GM23248 (cell line): ENCODE data around the gene TCTN2. TPM values are rescaled to one million over a fixed set of nuclear protein-coding genes. Genes with fewer than 3 reads are reported as not detected.

Experiments used
- DNase-seq: peaks from one replicate; pipeline ENCODE4 v3.0.0-alpha.2; 2015
- H2AFZ ChIP-seq: fragments of 200-600 bp; sonication (generic); 2 replicates; pipeline ENCODE4 v1.6.1; 2016; ENCODE audit warnings: antibody characterized with exemption
- H3F3A ChIP-seq: fragments of 200-600 bp; sonication (generic); 2 replicates; pipeline ENCODE4 v1.6.1; 2016; ENCODE audit warnings: mild to moderate bottlenecking, antibody characterized with exemption, mixed run types; ENCODE audit not compliant: insufficient read depth
- H3K27ac ChIP-seq: fragments of 200-600 bp; sonication (generic); 2 replicates; pipeline ENCODE4 v1.5.1; 2016; ENCODE audit warnings: mild to moderate bottlenecking
- H3K27me3 ChIP-seq: fragments of 200-600 bp; sonication (generic); replicated peaks from 2 replicates; pipeline ENCODE4 v1.6.1; 2016; ENCODE audit warnings: mild to moderate bottlenecking; ENCODE audit not compliant: insufficient read depth
- H3K36me3 ChIP-seq: fragments of 200-600 bp; sonication (generic); 2 replicates; pipeline ENCODE4 v1.6.1; 2016; ENCODE audit warnings: low read depth, mild to moderate bottlenecking
- H3K4me1 ChIP-seq: fragments of 200-600 bp; sonication (generic); 2 replicates; pipeline ENCODE4 v1.6.1; 2016; ENCODE audit warnings: mild to moderate bottlenecking; ENCODE audit not compliant: insufficient read depth
- H3K4me2 ChIP-seq: fragments of 200-600 bp; sonication (generic); one replicate; pipeline ENCODE4 v1.6.1; 2016; ENCODE audit warnings: mild to moderate bottlenecking; ENCODE audit not compliant: unreplicated experiment
- H3K4me3 ChIP-seq: fragments of 200-600 bp; sonication (generic); 2 replicates; pipeline ENCODE4 v1.5.1; 2016; ENCODE audit warnings: mild to moderate bottlenecking
- H3K79me2 ChIP-seq: fragments of 200-600 bp; sonication (generic); 2 replicates; pipeline ENCODE4 v1.6.1; 2016; ENCODE audit warnings: mild to moderate bottlenecking; ENCODE audit not compliant: insufficient read depth
- H3K9ac ChIP-seq: fragments of 200-600 bp; sonication (generic); 2 replicates; pipeline ENCODE4 v1.6.1; 2016; ENCODE audit warnings: mild to moderate bottlenecking
- H3K9me2 ChIP-seq: fragments of 200-600 bp; sonication (generic); 2 replicates; pipeline ENCODE4 v1.6.1; 2016; ENCODE audit warnings: mixed run types, mild to moderate bottlenecking, moderate library complexity; ENCODE audit not compliant: insufficient read depth
- H3K9me3 ChIP-seq: fragments of 200-600 bp; sonication (generic); one replicate; pipeline ENCODE4 v1.6.1; 2017; ENCODE audit warnings: low read depth
- H4K20me1 ChIP-seq: fragments of 200-600 bp; sonication (generic); 2 replicates; pipeline ENCODE4 v1.6.0; 2016; ENCODE audit not compliant: insufficient read depth
- EZH2 ChIP-seq: fragments of 200-600 bp; sonication (generic); IDR thresholded peaks from 2 replicates; pipeline ENCODE4 v1.6.1; 2018; ENCODE audit warnings: antibody characterized with exemption, mild to moderate bottlenecking; ENCODE audit not compliant: insufficient read depth, poor library complexity, severe bottlenecking
- EZH2phosphoT487 ChIP-seq: fragments of 200-600 bp; sonication (generic); IDR thresholded peaks from 2 replicates; pipeline ENCODE4 v1.6.1; 2018; ENCODE audit warnings: antibody characterized with exemption, moderate library complexity, mild to moderate bottlenecking, low read depth; ENCODE audit not compliant: insufficient read depth
- WGBS, 2 experiments: methylation state at CpG; one replicate each; pipeline ENCODE4 v1.1.6; 2015 to 2017; ENCODE audit warnings: low lambda C conversion rate in 2 of 2, low coverage in 1 of 2; ENCODE audit errors: missing lambda C conversion rate in 2 of 2; 5-methylcytosine and 5-hydroxymethylcytosine counted together
- in situ Hi-C: fragments of 300-500 bp; cut with MboI; formaldehyde crosslinking; loops from 2 replicates; pipeline ENCODE4 v1.15.0; 2020
- polyA plus RNA-seq: library from polyadenylated mRNA; unstranded; fragments of >200 nt; fragmentation: Nextera tagmentation; extraction: Ambion mirVana; gene quantifications from 2 replicates; pipeline ENCODE4 v1.2.1, GENCODE V29; 2016
- total RNA-seq: library from RNA; depleted of rRNA; stranded (reverse); fragments of >200 nt; shearing (Covaris generic); gene quantifications from 2 replicates; pipeline ENCODE4 v1.2.3, GENCODE V29; 2014

The TCTN2 gene
- total and polyA plus RNA-seq, 2 experiments from 2014 or later, result 5.0 to 9.3 TPM

DNA sequence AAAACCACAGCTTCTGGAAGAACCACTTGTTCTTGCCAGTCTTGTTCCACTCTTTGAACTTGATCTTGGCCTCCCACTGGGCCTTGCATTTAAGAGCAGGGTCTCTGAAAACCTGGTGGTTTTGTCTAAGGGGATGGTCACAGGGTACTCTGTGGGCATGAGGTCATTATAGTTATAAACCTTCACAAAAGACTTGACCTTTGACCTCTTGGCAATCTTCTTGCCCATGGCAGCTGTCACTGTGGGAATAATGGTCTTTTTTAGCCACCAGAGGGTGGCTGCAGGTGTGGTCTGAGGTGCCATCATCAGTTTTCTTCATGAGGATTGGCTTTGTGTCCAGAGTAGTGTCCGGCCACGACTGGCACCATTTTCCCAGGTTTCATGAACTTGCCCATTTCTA is 50.3 kb downstream of the TCTN2 start:
- Histone ChIP-seq H3K27me3 (no peaks in the 10 kb centered on the region), H3K4me1 (no peaks in the 10 kb centered on the region), H2AFZ (no peak overlapping the region), H3K36me3 (peaks cover 18% of the 10 kb centered on the region), H3K9me2 (no peaks in the 10 kb centered on the region), H3K9ac (no peak overlapping the region), H3K4me3 (no peak overlapping the region), H4K20me1 (no peaks in the 10 kb centered on the region), H3K4me2 (no peak overlapping the region), H3K27ac (no peak overlapping the region), H3K9me3 (no peaks in the 10 kb centered on the region), H3F3A (no peaks in the 10 kb centered on the region), H3K79me2 (peaks cover 26% of the 10 kb centered on the region)
- no peak for DNase-seq
- 94% methylated on average over 2 of the region's 2 CpGs for WGBS, 2 experiments
- in situ Hi-C loops, result no loop called here
- TF ChIP-seq EZH2phosphoT487, result no peak
- no peak for TF ChIP-seq EZH2

DNA sequence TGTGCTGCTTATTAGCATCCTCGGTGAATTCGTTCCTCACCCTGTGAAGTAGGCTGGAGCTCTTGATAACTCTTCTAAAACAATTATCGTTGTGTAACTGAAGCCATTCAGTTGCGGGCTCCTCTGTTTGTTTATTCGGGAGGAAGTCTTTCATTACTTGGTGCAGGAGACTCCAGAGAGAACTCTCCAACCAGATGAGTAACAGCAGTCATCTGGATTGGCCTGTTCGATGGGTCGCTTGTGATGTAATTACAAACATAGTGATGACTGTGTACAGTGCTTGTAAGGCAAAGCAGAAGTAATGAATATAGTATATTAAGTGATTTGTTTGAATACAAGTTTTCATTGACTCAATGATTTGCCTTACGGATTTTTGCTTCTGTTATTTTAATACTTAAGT is 52.1 kb downstream of the TCTN2 start:
- no peak overlapping the region for H3K9ac ChIP-seq
- H3K4me1 ChIP-seq, result no peaks in the 10 kb centered on the region
- no peak for TF ChIP-seq EZH2
- TF ChIP-seq EZH2phosphoT487, result no peak
- H3K9me2 ChIP-seq, result no peaks in the 10 kb centered on the region
- no peak overlapping the region for H3K4me3 ChIP-seq
- in situ Hi-C loops, result no loop called here
- H3K27ac ChIP-seq, result no peak overlapping the region
- 92 to 95% methylated on average over 8 of the region's 8 CpGs for WGBS, 2 experiments
- no peak overlapping the region for H2AFZ ChIP-seq
- no peaks in the 10 kb centered on the region for H4K20me1 ChIP-seq
- no peaks in the 10 kb centered on the region for H3K9me3 ChIP-seq
- H3K36me3 ChIP-seq, result peaks cover 30% of the 10 kb centered on the region
- H3K4me2 ChIP-seq, result no peak overlapping the region
- no peaks in the 10 kb centered on the region for H3K27me3 ChIP-seq
- DNase-seq, result no peak
- H3F3A ChIP-seq, result no peaks in the 10 kb centered on the region
- peaks cover 13% of the 10 kb centered on the region for H3K79me2 ChIP-seq

DNA sequence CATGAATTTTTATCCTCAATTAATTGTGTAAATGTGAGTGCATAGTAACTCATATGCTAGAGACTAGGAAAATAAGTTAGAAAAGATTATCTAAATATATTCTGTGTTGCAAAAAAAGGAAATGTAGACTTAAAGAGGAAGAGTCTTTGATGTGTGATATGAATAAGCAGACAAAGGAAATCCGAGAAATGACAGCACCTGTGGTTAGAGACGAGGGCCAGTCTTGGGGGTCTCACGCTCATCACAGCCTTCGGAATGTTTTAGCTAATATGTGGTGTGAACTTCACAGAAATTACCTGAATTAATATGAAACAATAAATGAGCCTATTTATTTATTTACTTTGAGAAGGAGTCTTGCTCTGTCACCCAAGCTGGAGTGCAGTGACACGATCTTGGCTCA is 52.9 kb downstream of the TCTN2 start:
- Histone ChIP-seq H3K9me3 (no peaks in the 10 kb centered on the region), H3K4me3 (no peak overlapping the region), H4K20me1 (no peaks in the 10 kb centered on the region), H3K9ac (no peak overlapping the region), H3K4me1 (no peaks in the 10 kb centered on the region), H3K27ac (no peak overlapping the region), H2AFZ (no peak overlapping the region), H3F3A (no peaks in the 10 kb centered on the region), H3K27me3 (no peaks in the 10 kb centered on the region), H3K9me2 (no peaks in the 10 kb centered on the region), H3K79me2 (peaks cover 8% of the 10 kb centered on the region; the same call in 1 of the 2 replicates), H3K4me2 (no peak overlapping the region), H3K36me3 (peaks cover 30% of the 10 kb centered on the region)
- in situ Hi-C loops, result no loop called here
- WGBS, 2 experiments, result 94 to 95% methylated on average over 5 of the region's 5 CpGs
- no peak for DNase-seq
- TF ChIP-seq EZH2phosphoT487 (no peak), EZH2 (no peak)

DNA sequence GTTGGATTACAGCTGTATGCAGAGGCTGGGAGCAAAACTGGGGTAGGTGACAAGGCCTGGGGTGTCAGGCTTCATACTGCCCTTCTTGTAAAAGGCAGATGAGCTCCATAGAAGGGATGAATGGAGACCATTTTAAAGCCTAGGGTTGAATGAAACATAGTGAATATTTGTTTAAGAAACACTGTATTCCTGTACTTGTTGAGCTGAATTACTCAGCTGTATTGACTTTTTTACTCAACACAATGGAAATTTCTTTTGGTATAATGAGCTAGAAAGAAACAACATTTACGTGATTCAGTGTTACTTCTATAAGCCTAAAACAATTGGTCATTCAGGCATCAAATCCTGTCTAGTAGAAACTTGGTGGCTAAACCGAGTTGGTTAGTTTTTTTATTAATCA is 55.3 kb downstream of the TCTN2 start:
- WGBS, 2 experiments, result 81 to 84% methylated on average over 2 of the region's 2 CpGs

DNA sequence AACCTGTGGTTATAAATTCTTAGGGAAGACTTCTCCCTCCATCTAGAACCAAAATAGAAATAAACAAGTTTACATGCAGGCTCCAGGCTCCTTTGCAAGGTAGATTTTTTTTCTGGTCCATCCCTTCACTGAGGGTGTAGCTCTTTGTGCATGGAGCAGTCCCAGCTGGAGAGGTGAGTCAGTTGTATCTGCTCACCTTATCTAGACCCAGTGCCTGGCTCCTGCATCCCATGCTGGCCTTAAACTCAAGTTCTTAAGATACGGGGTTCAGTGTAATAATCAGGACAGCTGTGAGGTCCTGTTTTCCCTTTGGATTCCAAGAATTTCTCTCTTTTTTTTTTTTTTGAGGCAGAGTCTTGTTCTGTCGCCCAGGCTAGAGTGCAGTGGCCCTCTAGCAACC is 56.0 kb downstream of the TCTN2 start:
- Histone ChIP-seq H3K36me3 (peaks cover 33% of the 10 kb centered on the region), H4K20me1 (no peaks in the 10 kb centered on the region), H3K27me3 (no peaks in the 10 kb centered on the region), H3K9me3 (no peaks in the 10 kb centered on the region), H3K4me3 (no peak overlapping the region), H2AFZ (no peak overlapping the region), H3K9ac (no peak overlapping the region), H3K4me2 (no peak overlapping the region), H3K4me1 (no peaks in the 10 kb centered on the region), H3K9me2 (no peaks in the 10 kb centered on the region), H3F3A (no peaks in the 10 kb centered on the region), H3K27ac (no peak overlapping the region), H3K79me2 (no peaks in the 10 kb centered on the region)
- 77 to 82% methylated on average over 2 of the region's 2 CpGs for WGBS, 2 experiments
- TF ChIP-seq EZH2 (no peak), EZH2phosphoT487 (no peak)
- in situ Hi-C loops, result no loop called here
- no peak for DNase-seq

More for the DNA sequence above, 55.3 kb downstream of the TCTN2 start:
- H3K27ac ChIP-seq, result no peak overlapping the region
- no peak overlapping the region for H3K9ac ChIP-seq
- no peaks in the 10 kb centered on the region for H3K4me1 ChIP-seq
- peaks cover 33% of the 10 kb centered on the region for H3K36me3 ChIP-seq
- H3K27me3 ChIP-seq, result no peaks in the 10 kb centered on the region
- in situ Hi-C loops, result no loop called here
- H3F3A ChIP-seq, result no peaks in the 10 kb centered on the region
- no peak overlapping the region for H3K4me2 ChIP-seq
- no peak overlapping the region for H2AFZ ChIP-seq
- no peaks in the 10 kb centered on the region for H3K9me2 ChIP-seq
- DNase-seq, result no peak
- H3K9me3 ChIP-seq, result no peaks in the 10 kb centered on the region
- no peak overlapping the region for H3K4me3 ChIP-seq
- H4K20me1 ChIP-seq, result no peaks in the 10 kb centered on the region
- TF ChIP-seq EZH2 (no peak), EZH2phosphoT487 (no peak)
- no peaks in the 10 kb centered on the region for H3K79me2 ChIP-seq
